HCT116 (cell line): Measurements from ENCODE around the gene DPYSL4.

Experiments used
- CTCF ChIP-seq, 3 experiments: fragments of 200-600 bp in 1 of 3; sonication (generic) in 1 of 3; IDR thresholded peaks in 2 of 3; conservative IDR thresholded peaks in 1 of 3; 2 replicates each; pipeline ENCODE4 v1.5.1; 2012 to 2017; ENCODE audit warnings: low read depth in 2 of 3, low read length in 2 of 3, antibody characterized with exemption in 1 of 3, borderline replicate concordance in 1 of 3, control low read depth in 1 of 3, mild to moderate bottlenecking in 1 of 3, mixed read lengths in 1 of 3, mixed run types in 1 of 3, moderate library complexity in 1 of 3; ENCODE audit not compliant: insufficient read depth in 1 of 3
- EZH2 ChIP-seq: fragments of 200-600 bp; sonication (generic); IDR thresholded peaks from 2 replicates; pipeline ENCODE4 v1.6.1; 2017; ENCODE audit warnings: antibody characterized with exemption, mixed run types
- POLR2A ChIP-seq: IDR thresholded peaks from 2 replicates; pipeline ENCODE4 v1.7.0; 2011; ENCODE audit warnings: borderline replicate concordance; ENCODE audit not compliant: insufficient read depth, insufficient read length; ENCODE audit errors: extremely low read depth
- REST ChIP-seq: IDR thresholded peaks from 2 replicates; pipeline ENCODE4 v1.6.1; 2012; ENCODE audit warnings: low read depth
- TF ChIP-seq, protein P1 (sequence below): IDR thresholded peaks from 2 replicates; pipeline ENCODE4 v1.6.1; 2011; ENCODE audit warnings: mild to moderate bottlenecking, low read length, moderate library complexity; ENCODE audit not compliant: insufficient replicate concordance; ENCODE audit errors: extremely low read depth

GRCh38 chr10:132229834-132230556 lies 43.2 kb downstream of the DPYSL4 start:
- no peak for TF ChIP-seq CTCF (IDR thresholded peaks at IDR 0.05 in 2 of 3, conservative IDR thresholded peaks at IDR 0.05 in 1 of 3; ENCODE audit: borderline replicate concordance in 1 of 3, insufficient read depth in 1 of 3, low read depth in 2 of 3, low read length in 2 of 3)
- no peak for TF ChIP-seq REST
- TF ChIP-seq POLR2A = no peak
- no peak for TF ChIP-seq EZH2
- TF ChIP-seq, protein P1, sequence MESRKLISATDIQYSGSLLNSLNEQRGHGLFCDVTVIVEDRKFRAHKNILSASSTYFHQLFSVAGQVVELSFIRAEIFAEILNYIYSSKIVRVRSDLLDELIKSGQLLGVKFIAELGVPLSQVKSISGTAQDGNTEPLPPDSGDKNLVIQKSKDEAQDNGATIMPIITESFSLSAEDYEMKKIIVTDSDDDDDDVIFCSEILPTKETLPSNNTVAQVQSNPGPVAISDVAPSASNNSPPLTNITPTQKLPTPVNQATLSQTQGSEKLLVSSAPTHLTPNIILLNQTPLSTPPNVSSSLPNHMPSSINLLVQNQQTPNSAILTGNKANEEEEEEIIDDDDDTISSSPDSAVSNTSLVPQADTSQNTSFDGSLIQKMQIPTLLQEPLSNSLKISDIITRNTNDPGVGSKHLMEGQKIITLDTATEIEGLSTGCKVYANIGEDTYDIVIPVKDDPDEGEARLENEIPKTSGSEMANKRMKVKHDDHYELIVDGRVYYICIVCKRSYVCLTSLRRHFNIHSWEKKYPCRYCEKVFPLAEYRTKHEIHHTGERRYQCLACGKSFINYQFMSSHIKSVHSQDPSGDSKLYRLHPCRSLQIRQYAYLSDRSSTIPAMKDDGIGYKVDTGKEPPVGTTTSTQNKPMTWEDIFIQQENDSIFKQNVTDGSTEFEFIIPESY = no peak
